MM.1S (cell line): ENCODE data around the gene XPOT.

Experiments used
- EZH2phosphoT487 ChIP-seq: fragments of 300-600 bp; sonication (generic); IDR thresholded peaks from 2 replicates; pipeline ENCODE4 v1.6.1; 2018; ENCODE audit warnings: antibody characterized with exemption, low read length
- TF ChIP-seq, protein P1 (sequence below): fragments of 300-600 bp; sonication (generic); IDR thresholded peaks from 2 replicates; pipeline ENCODE4 v1.5.1; 2016; ENCODE audit warnings: antibody characterized with exemption, low read length, mixed read lengths

DNA sequence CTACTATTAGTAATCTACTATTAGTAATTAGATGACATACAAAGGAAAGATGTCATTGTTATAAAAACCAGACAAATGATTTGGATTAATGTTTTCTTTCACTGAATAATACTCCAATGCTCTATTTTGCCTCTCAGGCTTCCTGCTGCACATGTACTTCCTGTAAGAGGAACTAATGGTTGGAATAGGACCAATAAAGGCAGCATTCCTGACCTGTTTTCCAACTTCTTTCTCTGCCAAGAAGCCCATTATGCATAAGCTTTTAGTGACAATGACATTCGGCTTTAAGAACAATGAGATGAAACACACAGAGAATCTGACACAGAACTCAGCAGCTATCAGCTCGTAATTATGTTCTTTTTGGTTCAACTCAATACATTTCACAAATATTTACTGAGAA is 8.5 kb upstream of the XPOT start:
- no peak for TF ChIP-seq EZH2phosphoT487
- TF ChIP-seq, protein P1, sequence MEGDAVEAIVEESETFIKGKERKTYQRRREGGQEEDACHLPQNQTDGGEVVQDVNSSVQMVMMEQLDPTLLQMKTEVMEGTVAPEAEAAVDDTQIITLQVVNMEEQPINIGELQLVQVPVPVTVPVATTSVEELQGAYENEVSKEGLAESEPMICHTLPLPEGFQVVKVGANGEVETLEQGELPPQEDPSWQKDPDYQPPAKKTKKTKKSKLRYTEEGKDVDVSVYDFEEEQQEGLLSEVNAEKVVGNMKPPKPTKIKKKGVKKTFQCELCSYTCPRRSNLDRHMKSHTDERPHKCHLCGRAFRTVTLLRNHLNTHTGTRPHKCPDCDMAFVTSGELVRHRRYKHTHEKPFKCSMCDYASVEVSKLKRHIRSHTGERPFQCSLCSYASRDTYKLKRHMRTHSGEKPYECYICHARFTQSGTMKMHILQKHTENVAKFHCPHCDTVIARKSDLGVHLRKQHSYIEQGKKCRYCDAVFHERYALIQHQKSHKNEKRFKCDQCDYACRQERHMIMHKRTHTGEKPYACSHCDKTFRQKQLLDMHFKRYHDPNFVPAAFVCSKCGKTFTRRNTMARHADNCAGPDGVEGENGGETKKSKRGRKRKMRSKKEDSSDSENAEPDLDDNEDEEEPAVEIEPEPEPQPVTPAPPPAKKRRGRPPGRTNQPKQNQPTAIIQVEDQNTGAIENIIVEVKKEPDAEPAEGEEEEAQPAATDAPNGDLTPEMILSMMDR = no peak
